ENCODE data around the gene WNT4.

GRCh38 chr1:22157359-22157966 is 14.6 kb upstream of the WNT4 start:
- TF ChIP-seq RB1 (IDR thresholded peaks at IDR 0.05; ENCODE audit: borderline replicate concordance) (no peak), SREBF2 (IDR thresholded peaks at IDR 0.05; ENCODE audit: low read length) (no peak), TAF1 (IDR thresholded peaks at IDR 0.05; ENCODE audit: borderline replicate concordance, low read depth, low read length) (no peak), JUND (IDR thresholded peaks at IDR 0.05; ENCODE audit: low read depth, low read length) (no peak), TCF7 (IDR thresholded peaks at IDR 0.05; ENCODE audit: borderline replicate concordance) (no peak), EZH2 (IDR thresholded peaks at IDR 0.05; ENCODE audit: borderline replicate concordance, control insufficient read depth, low read depth, low read length) (no peak), NBN (IDR thresholded peaks at IDR 0.05) (no peak), CTCF (IDR thresholded peaks at IDR 0.05 in 2 of 3, conservative IDR thresholded peaks at IDR 0.05 in 1 of 3; ENCODE audit: control insufficient read depth in 2 of 3, extremely low read depth in 1 of 3, insufficient read depth in 1 of 3, low read depth in 3 of 3, low read length in 3 of 3) (no peak), POLR2A (IDR thresholded peaks at IDR 0.05; ENCODE audit: low read depth, low read length) (no peak)
